HEK293 (cell line): ENCODE measurements around the gene TBC1D14.

Source experiments
- CTCF ChIA-PET: fragments of 350-600 bp; formaldehyde crosslinking; extraction: SDS; loops from one replicate; lab custom pipeline; 2021; ENCODE audit warnings: antibody characterized with exemption; lab: Yijun Ruan, JAX
- POLR2A ChIA-PET: fragments of 300-600 bp; formaldehyde crosslinking; extraction: SDS; loops from one replicate; lab custom pipeline; 2020; ENCODE audit warnings: antibody characterized with exemption, inconsistent platforms; lab: Yijun Ruan, JAX
- H3K27ac ChIP-seq: fragments of 200-500 bp; sonication (Bioruptor generic); 2 replicates; pipeline ENCODE4 v1.5.1; 2014; ENCODE audit warnings: low read depth, low read length, control low read depth, inconsistent platforms; ENCODE audit errors: extremely low read depth
- H3K36me3 ChIP-seq, 2 experiments: fragments of 200-500 bp in 1 of 2; sonication (Bioruptor generic) in 1 of 2; 1 replicate in 1 of 2; 2 replicates in 1 of 2; pipeline ENCODE4 v1.5.1; 2014 to 2017; ENCODE audit warnings: inconsistent platforms in 2 of 2, low read length in 2 of 2; ENCODE audit not compliant: control insufficient read depth in 2 of 2, insufficient read depth in 1 of 2
- H3K4me1 ChIP-seq: fragments of 200-500 bp; sonication (Bioruptor generic); 2 replicates; pipeline ENCODE4 v1.5.1; 2014; ENCODE audit warnings: mild to moderate bottlenecking, low read length, inconsistent platforms; ENCODE audit not compliant: control insufficient read depth, insufficient read depth
- H3K4me3 ChIP-seq: 2 replicates; pipeline ENCODE4 v1.5.1; 2011; ENCODE audit warnings: low read depth, mild to moderate bottlenecking, control low read depth, low read length, moderate library complexity
- H3K9me3 ChIP-seq: fragments of 200-500 bp; sonication (Bioruptor generic); 2 replicates; pipeline ENCODE4 v1.5.1; 2014; ENCODE audit warnings: low read depth, low read length, inconsistent platforms; ENCODE audit not compliant: control insufficient read depth, insufficient read depth
- GLI2 ChIP-seq: fragments of 450-650 bp; formaldehyde crosslinking; IDR thresholded peaks from 2 replicates; pipeline ENCODE4; 2017; ENCODE audit warnings: missing biosample characterization, missing genetic modification characterization, low read depth, borderline replicate concordance
- GLIS2 ChIP-seq: fragments of 450-650 bp; formaldehyde crosslinking; IDR thresholded peaks from 2 replicates; pipeline ENCODE4 v1.5.1; 2016; ENCODE audit warnings: missing biosample characterization, missing genetic modification characterization
- HOXC10 ChIP-seq: sonication (generic); formaldehyde crosslinking; IDR thresholded peaks from 2 replicates; pipeline ENCODE4 v1.8.1; 2023; ENCODE audit warnings: mild to moderate bottlenecking, missing genetic modification reagents
- KLF8 ChIP-seq: fragments of 450-650 bp; formaldehyde crosslinking; IDR thresholded peaks from 2 replicates; pipeline ENCODE4 v1.5.1; 2016; ENCODE audit warnings: missing biosample characterization, missing genetic modification characterization
- MYNN ChIP-seq: fragments of 450-650 bp; formaldehyde crosslinking; IDR thresholded peaks from 2 replicates; pipeline ENCODE4 v1.5.1; 2016; ENCODE audit warnings: missing biosample characterization, missing genetic modification characterization, borderline replicate concordance
- OSR2 ChIP-seq: fragments of 450-650 bp; formaldehyde crosslinking; IDR thresholded peaks from 2 replicates; pipeline ENCODE4 v1.5.1; 2016; ENCODE audit warnings: missing biosample characterization, missing genetic modification characterization
- YY1 ChIP-seq: fragments of 450-650 bp; formaldehyde crosslinking; IDR thresholded peaks from 2 replicates; pipeline ENCODE4 v1.5.1; 2018; ENCODE audit warnings: missing biosample characterization, missing genetic modification characterization
- ZFP69B ChIP-seq: fragments of 450-650 bp; formaldehyde crosslinking; IDR thresholded peaks from 2 replicates; pipeline ENCODE4 v1.5.1; 2016; ENCODE audit warnings: missing biosample characterization, missing genetic modification characterization
- ZNF132 ChIP-seq: fragments of 450-650 bp; formaldehyde crosslinking; IDR thresholded peaks from 2 replicates; pipeline ENCODE4 v1.5.1; 2017; ENCODE audit warnings: missing biosample characterization, missing genetic modification characterization, borderline replicate concordance
- ZNF155 ChIP-seq: fragments of 450-650 bp; formaldehyde crosslinking; IDR thresholded peaks from 2 replicates; pipeline ENCODE4 v1.5.1; 2016; ENCODE audit warnings: missing biosample characterization, missing genetic modification characterization
- ZNF169 ChIP-seq: fragments of 450-650 bp; formaldehyde crosslinking; IDR thresholded peaks from 2 replicates; pipeline ENCODE4 v1.5.1; 2016; ENCODE audit warnings: missing biosample characterization, missing genetic modification characterization
- ZNF221 ChIP-seq: fragments of 450-650 bp; formaldehyde crosslinking; IDR thresholded peaks from 2 replicates; pipeline ENCODE4 v1.5.1; 2017; ENCODE audit warnings: missing biosample characterization, missing genetic modification characterization, borderline replicate concordance
- ZNF274 ChIP-seq, 2 experiments: fragments of 200-500 bp in 1 of 2; fragments of 450-650 bp in 1 of 2; sonication (Bioruptor generic) in 1 of 2; formaldehyde crosslinking in 1 of 2; IDR thresholded peaks; 2 replicates each; pipeline versions ENCODE4 v1.5.1 to v1.6.1; 2014 to 2016; ENCODE audit warnings: borderline replicate concordance in 1 of 2, inconsistent platforms in 1 of 2, low read length in 1 of 2, missing biosample characterization in 1 of 2, missing genetic modification characterization in 1 of 2
- ZNF350 ChIP-seq: fragments of 450-650 bp; formaldehyde crosslinking; IDR thresholded peaks from 2 replicates; pipeline ENCODE4 v1.5.0; 2017; ENCODE audit warnings: missing biosample characterization, mild to moderate bottlenecking, missing genetic modification characterization
- ZNF433 ChIP-seq: fragments of 450-650 bp; formaldehyde crosslinking; IDR thresholded peaks from 2 replicates; pipeline ENCODE4 v1.5.1; 2016; ENCODE audit warnings: missing biosample characterization, missing genetic modification characterization, low read depth
- ZNF510 ChIP-seq: fragments of 450-650 bp; formaldehyde crosslinking; IDR thresholded peaks from 2 replicates; pipeline ENCODE4 v1.5.1; 2018; ENCODE audit warnings: mild to moderate bottlenecking, missing genetic modification characterization, missing biosample characterization; ENCODE audit not compliant: insufficient replicate concordance
- ZNF623 ChIP-seq: fragments of 450-650 bp; formaldehyde crosslinking; IDR thresholded peaks from 2 replicates; pipeline ENCODE4 v1.5.1; 2016; ENCODE audit warnings: missing biosample characterization, missing genetic modification characterization
- ZNF629 ChIP-seq: fragments of 450-650 bp; formaldehyde crosslinking; IDR thresholded peaks from 2 replicates; pipeline ENCODE4 v1.5.1; 2017; ENCODE audit warnings: missing biosample characterization, missing genetic modification characterization
- ZNF76 ChIP-seq: fragments of 450-650 bp; formaldehyde crosslinking; IDR thresholded peaks from 2 replicates; pipeline ENCODE4; 2016; ENCODE audit warnings: low read depth, missing biosample characterization, missing genetic modification characterization, borderline replicate concordance
- ZNF830 ChIP-seq: fragments of 450-650 bp; IDR thresholded peaks from 2 replicates; pipeline ENCODE4 v1.5.0; 2018; ENCODE audit warnings: missing biosample characterization, missing genetic modification characterization, low read depth, mild to moderate bottlenecking, moderate library complexity
- TF ChIP-seq, protein P1 (sequence below): fragments of 450-650 bp; formaldehyde crosslinking; IDR thresholded peaks from 2 replicates; pipeline ENCODE4 v1.5.1; 2016; ENCODE audit warnings: missing biosample characterization, missing genetic modification characterization
- TF ChIP-seq, protein P2 (sequence below): IDR thresholded peaks from 2 replicates; pipeline ENCODE4 v1.6.1; 2011; ENCODE audit warnings: mild to moderate bottlenecking, low read depth, low read length, borderline replicate concordance
- TF ChIP-seq, protein P3 (sequence below): fragments of 450-650 bp; formaldehyde crosslinking; IDR thresholded peaks from 2 replicates; pipeline ENCODE4; 2016; ENCODE audit warnings: missing biosample characterization, missing genetic modification characterization
- TF ChIP-seq, protein P4 (sequence below): fragments of 450-650 bp; formaldehyde crosslinking; IDR thresholded peaks from 2 replicates; pipeline ENCODE4 v1.5.1; 2017; ENCODE audit warnings: missing biosample characterization, missing genetic modification characterization

Gene TBC1D14

DNA sequence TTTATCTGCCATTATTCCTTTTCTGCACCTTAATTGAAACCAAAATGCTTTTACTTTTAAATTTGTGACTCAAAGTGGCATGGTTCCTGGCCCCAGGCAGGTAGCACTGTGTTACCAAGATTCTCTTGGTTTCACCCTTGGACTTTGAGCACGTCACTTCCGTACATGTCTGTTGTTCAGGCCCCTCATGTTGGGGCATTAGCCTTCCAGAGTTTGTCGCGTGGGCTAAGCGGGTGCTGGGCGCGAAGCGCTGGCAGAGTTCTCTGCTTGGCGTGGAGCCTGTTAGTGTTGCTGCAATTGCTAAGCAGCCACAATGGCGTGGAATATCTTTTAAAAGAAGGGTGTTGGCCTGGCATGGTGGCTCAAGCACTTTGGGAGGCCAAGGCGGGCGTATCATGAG, 119.6 kb downstream of the TBC1D14 start:
- TF ChIP-seq ZNF830 (no peak), ZNF629 (tag by site-specific recombination) (no peak), ZNF169 (tag by site-specific recombination) (no peak), YY1 (no peak), KLF8 (no peak), ZNF623 (no peak), ZFP69B (tag by site-specific recombination) (no peak), ZNF221 (no peak), ZNF510 (no peak), ZNF274 (IDR thresholded peaks at IDR 0.05; ENCODE audit: low read length) (no peak), ZNF274 (tag by site-specific recombination; IDR thresholded peaks at IDR 0.05; ENCODE audit: borderline replicate concordance) (no peak)
- TF ChIP-seq, protein P1, sequence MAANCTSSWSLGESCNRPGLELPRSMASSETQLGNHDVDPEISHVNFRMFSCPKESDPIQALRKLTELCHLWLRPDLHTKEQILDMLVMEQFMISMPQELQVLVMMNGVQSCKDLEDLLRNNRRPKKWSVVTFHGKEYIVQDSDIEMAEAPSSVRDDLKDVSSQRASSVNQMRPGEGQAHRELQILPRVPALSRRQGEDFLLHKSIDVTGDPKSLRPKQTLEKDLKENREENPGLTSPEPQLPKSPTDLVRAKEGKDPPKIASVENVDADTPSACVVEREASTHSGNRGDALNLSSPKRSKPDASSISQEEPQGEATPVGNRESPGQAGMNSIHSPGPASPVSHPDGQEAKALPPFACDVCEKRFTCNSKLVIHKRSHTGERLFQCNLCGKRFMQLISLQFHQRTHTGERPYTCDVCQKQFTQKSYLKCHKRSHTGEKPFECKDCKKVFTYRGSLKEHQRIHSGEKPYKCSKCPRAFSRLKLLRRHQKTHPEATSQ = no peak
- no peaks in the 10 kb centered on the region for H3K9me3 ChIP-seq
- no peak overlapping the region for H3K27ac ChIP-seq
- H3K4me3 ChIP-seq = no peak overlapping the region
- no peaks in the 10 kb centered on the region for H3K4me1 ChIP-seq
- ChIA-PET POLR2A (no interaction called here), CTCF (no interaction called here)
- H3K36me3 ChIP-seq = peaks cover 4 to 74% of the 10 kb centered on the region in 2 experiments; a peak in 2 of 3 replicates

DNA sequence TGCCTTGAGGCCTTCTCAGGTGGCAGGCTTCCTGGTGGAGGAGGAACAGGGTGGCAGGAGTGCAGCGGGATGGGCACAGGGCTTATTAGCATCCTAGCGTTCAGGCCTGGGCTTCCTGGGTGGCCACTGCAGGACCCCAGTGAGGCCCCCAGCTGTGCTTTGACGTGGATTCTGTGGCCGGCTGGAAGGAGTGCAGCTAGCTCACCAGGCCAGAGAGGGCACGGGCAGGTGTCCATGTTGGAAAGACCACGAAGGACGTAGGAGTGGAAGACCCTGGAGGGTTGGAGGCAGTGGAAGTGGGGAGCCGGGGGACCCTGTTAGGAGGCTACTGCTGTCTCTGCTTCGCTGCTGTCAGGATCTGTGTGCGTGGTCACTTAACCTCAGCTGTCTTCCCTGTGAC, 120.3 kb downstream of the TBC1D14 start:
- POLR2A ChIA-PET = no interaction called here
- no peaks in the 10 kb centered on the region for H3K4me1 ChIP-seq
- no peak for TF ChIP-seq GLI2 (tag by site-specific recombination)
- 0 out of 2 replicates have a peak, but pooled peaks have one; percentile 29 for TF ChIP-seq GLIS2 (tag by site-specific recombination)
- TF ChIP-seq, all 188 proteins: peak for 1
- Histone ChIP-seq H3K27ac (no peak overlapping the region), H3K4me3 (no peak overlapping the region), H3K36me3 (peaks cover 4 to 67% of the 10 kb centered on the region in 2 experiments; a peak in 2 of 3 replicates), H3K9me3 (no peaks in the 10 kb centered on the region)
- CTCF ChIA-PET = no interaction called here

DNA sequence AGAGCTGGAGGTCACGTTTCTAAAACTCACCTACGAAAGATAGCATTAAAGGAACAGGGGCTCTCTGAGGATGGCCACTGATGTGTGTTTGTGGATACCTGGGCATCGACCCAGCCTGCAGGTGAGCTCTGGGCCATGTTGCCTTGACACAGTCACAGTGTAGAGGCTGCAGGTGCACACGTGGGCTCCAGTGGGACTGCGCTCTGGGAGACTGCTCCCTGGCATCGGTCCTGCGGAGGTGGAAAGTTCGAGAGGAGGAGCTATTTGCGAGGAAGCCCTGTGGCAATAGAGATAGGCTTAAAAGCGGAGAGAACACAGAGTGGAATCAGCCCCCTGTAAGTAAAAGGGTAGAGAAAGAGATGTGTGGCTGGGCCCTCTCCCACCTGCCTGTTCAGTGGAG, 121.2 kb downstream of the TBC1D14 start:
- Histone ChIP-seq H3K36me3 (peaks cover 4 to 58% of the 10 kb centered on the region in 2 experiments; a peak in 2 of 3 replicates), H3K9me3 (no peaks in the 10 kb centered on the region), H3K4me1 (no peaks in the 10 kb centered on the region), H3K4me3 (no peak overlapping the region), H3K27ac (no peak overlapping the region)
- POLR2A ChIA-PET = no interaction called here
- CTCF ChIA-PET = no interaction called here
- TF ChIP-seq ZNF132 (tag by site-specific recombination) = no peak
- TF ChIP-seq, protein P2, sequence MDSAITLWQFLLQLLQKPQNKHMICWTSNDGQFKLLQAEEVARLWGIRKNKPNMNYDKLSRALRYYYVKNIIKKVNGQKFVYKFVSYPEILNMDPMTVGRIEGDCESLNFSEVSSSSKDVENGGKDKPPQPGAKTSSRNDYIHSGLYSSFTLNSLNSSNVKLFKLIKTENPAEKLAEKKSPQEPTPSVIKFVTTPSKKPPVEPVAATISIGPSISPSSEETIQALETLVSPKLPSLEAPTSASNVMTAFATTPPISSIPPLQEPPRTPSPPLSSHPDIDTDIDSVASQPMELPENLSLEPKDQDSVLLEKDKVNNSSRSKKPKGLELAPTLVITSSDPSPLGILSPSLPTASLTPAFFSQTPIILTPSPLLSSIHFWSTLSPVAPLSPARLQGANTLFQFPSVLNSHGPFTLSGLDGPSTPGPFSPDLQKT = no peak
- no peak for TF ChIP-seq ZNF155 (tag by site-specific recombination)
- TF ChIP-seq ZNF350 (tag by site-specific recombination) = no peak
- no peak for TF ChIP-seq OSR2 (tag by site-specific recombination)
- no peak for TF ChIP-seq ZNF433 (tag by site-specific recombination)
- no peak for TF ChIP-seq ZNF76
- TF ChIP-seq, protein P3, sequence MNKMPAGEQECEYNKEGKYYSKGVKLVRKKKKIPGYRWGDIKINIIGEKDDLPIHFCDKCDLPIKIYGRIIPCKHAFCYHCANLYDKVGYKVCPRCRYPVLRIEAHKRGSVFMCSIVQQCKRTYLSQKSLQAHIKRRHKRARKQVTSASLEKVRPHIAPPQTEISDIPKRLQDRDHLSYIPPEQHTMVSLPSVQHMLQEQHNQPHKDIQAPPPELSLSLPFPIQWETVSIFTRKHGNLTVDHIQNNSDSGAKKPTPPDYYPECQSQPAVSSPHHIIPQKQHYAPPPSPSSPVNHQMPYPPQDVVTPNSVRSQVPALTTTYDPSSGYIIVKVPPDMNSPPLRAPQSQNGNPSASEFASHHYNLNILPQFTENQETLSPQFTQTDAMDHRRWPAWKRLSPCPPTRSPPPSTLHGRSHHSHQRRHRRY = no peak
- no peak for TF ChIP-seq MYNN (tag by site-specific recombination)
- no peak for TF ChIP-seq HOXC10 (CRISPR knock-in tag)
- TF ChIP-seq, protein P4, sequence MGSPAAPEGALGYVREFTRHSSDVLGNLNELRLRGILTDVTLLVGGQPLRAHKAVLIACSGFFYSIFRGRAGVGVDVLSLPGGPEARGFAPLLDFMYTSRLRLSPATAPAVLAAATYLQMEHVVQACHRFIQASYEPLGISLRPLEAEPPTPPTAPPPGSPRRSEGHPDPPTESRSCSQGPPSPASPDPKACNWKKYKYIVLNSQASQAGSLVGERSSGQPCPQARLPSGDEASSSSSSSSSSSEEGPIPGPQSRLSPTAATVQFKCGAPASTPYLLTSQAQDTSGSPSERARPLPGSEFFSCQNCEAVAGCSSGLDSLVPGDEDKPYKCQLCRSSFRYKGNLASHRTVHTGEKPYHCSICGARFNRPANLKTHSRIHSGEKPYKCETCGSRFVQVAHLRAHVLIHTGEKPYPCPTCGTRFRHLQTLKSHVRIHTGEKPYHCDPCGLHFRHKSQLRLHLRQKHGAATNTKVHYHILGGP (tag by site-specific recombination) = no peak
